Common myeloid progenitor, CD34-positive (primary cell): ENCODE data around the gene GJC2.

Experiments used
- CTCF ChIA-PET: fragments of 350-600 bp; sonication (Branson Sonifier 250); formaldehyde crosslinking; loops from one replicate; lab custom pipeline; 2021; ENCODE audit warnings: antibody characterized with exemption; lab: Charles Lee
- POLR2A ChIA-PET: fragments of 350-600 bp; sonication (Branson Sonifier 250); formaldehyde crosslinking; loops from one replicate; lab custom pipeline; 2021; ENCODE audit warnings: antibody characterized with exemption; lab: Charles Lee
- DNase-seq, 3 donors: peaks; one replicate each; pipeline versions ENCODE4 v3.0.0 to v3.0.0-alpha.2; 2013
- H3K27ac ChIP-seq, 2 experiments: 1 replicate in 1 of 2; 2 replicates in 1 of 2; pipeline ENCODE4 v1.7.0; 2013; ENCODE audit warnings: inconsistent platforms in 2 of 2, low read length in 2 of 2, mild to moderate bottlenecking in 2 of 2, low read depth in 1 of 2, moderate library complexity in 1 of 2; ENCODE audit not compliant: severe bottlenecking in 2 of 2, insufficient read depth in 1 of 2, poor library complexity in 1 of 2
- H3K27me3 ChIP-seq, 5 experiments: replicated peaks in 2 of 5; 1 replicate in 3 of 5; 2 replicates in 2 of 5; pipeline versions ENCODE4 v1.6.1 to v1.7.0; 2013; ENCODE audit warnings: low read length in 4 of 5, mild to moderate bottlenecking in 2 of 5, moderate library complexity in 2 of 5, inconsistent platforms in 1 of 5; ENCODE audit not compliant: insufficient read depth in 5 of 5, control insufficient read depth in 4 of 5
- H3K36me3 ChIP-seq, 4 experiments: 1 replicate in 2 of 4; 2 replicates in 2 of 4; pipeline versions ENCODE4 v1.6.1 to v1.7.0; 2013; ENCODE audit warnings: low read length in 3 of 4, control low read depth in 1 of 4, mild to moderate bottlenecking in 1 of 4; ENCODE audit not compliant: control insufficient read depth in 4 of 4, insufficient read depth in 4 of 4
- H3K4me1 ChIP-seq, 4 experiments: 1 replicate in 3 of 4; 2 replicates in 1 of 4; pipeline versions ENCODE4 v1.6.1 to v1.7.1; 2013; ENCODE audit warnings: low read length in 3 of 4, mild to moderate bottlenecking in 3 of 4, control low read depth in 1 of 4, inconsistent platforms in 1 of 4, moderate library complexity in 1 of 4; ENCODE audit not compliant: control insufficient read depth in 4 of 4, insufficient read depth in 4 of 4; ENCODE audit errors: control extremely low read depth in 1 of 4
- H3K4me3 ChIP-seq, 7 experiments: 1 replicate in 4 of 7; 2 replicates in 3 of 7; pipeline versions ENCODE4 v1.5.1 to v1.7.0; 2013; ENCODE audit warnings: mild to moderate bottlenecking in 7 of 7, low read length in 6 of 7, moderate library complexity in 6 of 7, inconsistent platforms in 2 of 7, low read depth in 2 of 7, control low read depth in 1 of 7; ENCODE audit not compliant: insufficient read depth in 4 of 7, control insufficient read depth in 1 of 7; ENCODE audit errors: extremely low read depth in 1 of 7
- H3K9me3 ChIP-seq, 5 experiments: 1 replicate in 4 of 5; 2 replicates in 1 of 5; pipeline versions ENCODE4 v1.6.1 to v1.7.1; 2013; ENCODE audit warnings: low read length in 4 of 5, mild to moderate bottlenecking in 2 of 5, inconsistent platforms in 1 of 5, low read depth in 1 of 5, moderate library complexity in 1 of 5; ENCODE audit not compliant: control insufficient read depth in 4 of 5, insufficient read depth in 2 of 5; ENCODE audit errors: control extremely low read depth in 1 of 5
- WGBS: methylation state at CpG from one replicate; pipeline ENCODE4 v1.1.5; 2013; ENCODE audit not compliant: insufficient coverage; 5-methylcytosine and 5-hydroxymethylcytosine counted together

Gene GJC2

GRCh38 chr1:228164561-228165371, 15.0 kb downstream of the GJC2 start:
- ChIA-PET POLR2A (interaction anchor here (0.7 to 2.6 kb wide), 7 partner anchors 8 to 217 kb away, joined by 3 to 10 read pairs (median 3); partner anchors contain the start of gene GUK1), CTCF (interaction anchor here (0.6 to 9.6 kb wide), 9 partner anchors 8 to 159 kb away, joined by 3 to 136 read pairs (median 7); partner anchors contain the start of gene GUK1)
- peak overlapping the region; percentile 42 to 84 (median 65) for H3K4me3 ChIP-seq
- H3K9me3 ChIP-seq = no peaks in the 10 kb centered on the region
- 55% methylated on average over 19 of the region's 20 CpGs for WGBS
- H3K27ac ChIP-seq = peak overlapping the region; percentile 40 to 78
- no peaks in the 10 kb centered on the region for H3K36me3 ChIP-seq
- H3K27me3 ChIP-seq = no peaks in the 10 kb centered on the region
- peak in 2 of 3 donors; percentile 59 to 65 for DNase-seq
- peaks cover 6 to 50% (median 45%) of the 10 kb centered on the region in 4 experiments for H3K4me1 ChIP-seq

GRCh38 chr1:228165372-228166169, 15.8 kb downstream of the GJC2 start, which contains the start of gene IBA57:
IBA57 (plus strand) TSS chr1:228165804; CDS start chr1:228165817, 13 bp downstream.
- POLR2A ChIA-PET = interaction anchor here (0.6 to 2.6 kb wide), 9 partner anchors 8 to 218 kb away, joined by 3 to 10 read pairs (median 3); partner anchors contain the start of gene GUK1
- H3K4me3 ChIP-seq = peak within 1 kb of the TSS; percentile 49 to 88 (median 70)
- H3K27me3 ChIP-seq = no peaks in the 10 kb centered on the region
- DNase-seq = peak; percentile 99
- CTCF ChIA-PET = interaction anchor here (0.6 to 9.6 kb wide), 9 partner anchors 9 to 65 kb away, joined by 3 to 136 read pairs (median 7); partner anchors contain the start of gene GUK1
- peaks cover 6 to 50% (median 45%) of the 10 kb centered on the region in 4 experiments for H3K4me1 ChIP-seq
- 0% methylated on average over 64 of the region's 93 CpGs for WGBS
- H3K36me3 ChIP-seq = no peaks in the 10 kb centered on the region
- peak within 1 kb of the TSS; percentile 94 to 97 for H3K27ac ChIP-seq
- no peaks in the 10 kb centered on the region for H3K9me3 ChIP-seq

- ChIA-PET CTCF (interaction anchor here (0.7 to 9.6 kb wide), 13 partner anchors 10 to 168 kb away, joined by 3 to 136 read pairs (median 4); partner anchors contain the start of genes GUK1 and MRPL55), POLR2A (interaction anchor here (0.6 to 2.4 kb wide), 9 partner anchors 9 to 299 kb away, joined by 3 to 7 read pairs (median 3); no protein-coding TSS in a partner anchor)
- 26% methylated on average over 17 of the region's 26 CpGs for WGBS
- H3K4me3 ChIP-seq = peak overlapping the region; percentile 46 to 88 (median 70)
- H3K9me3 ChIP-seq = no peaks in the 10 kb centered on the region
- peaks cover 6 to 48% (median 44%) of the 10 kb centered on the region in 4 experiments for H3K4me1 ChIP-seq
- peak; percentile 87 to 97 (median 96) for DNase-seq
- peak overlapping the region; percentile 94 to 97 for H3K27ac ChIP-seq
- H3K27me3 ChIP-seq = no peaks in the 10 kb centered on the region
- no peaks in the 10 kb centered on the region for H3K36me3 ChIP-seq
These were observed 16.6 kb downstream of the GJC2 start for GRCh38 chr1:228166170-228166936.

DNA sequence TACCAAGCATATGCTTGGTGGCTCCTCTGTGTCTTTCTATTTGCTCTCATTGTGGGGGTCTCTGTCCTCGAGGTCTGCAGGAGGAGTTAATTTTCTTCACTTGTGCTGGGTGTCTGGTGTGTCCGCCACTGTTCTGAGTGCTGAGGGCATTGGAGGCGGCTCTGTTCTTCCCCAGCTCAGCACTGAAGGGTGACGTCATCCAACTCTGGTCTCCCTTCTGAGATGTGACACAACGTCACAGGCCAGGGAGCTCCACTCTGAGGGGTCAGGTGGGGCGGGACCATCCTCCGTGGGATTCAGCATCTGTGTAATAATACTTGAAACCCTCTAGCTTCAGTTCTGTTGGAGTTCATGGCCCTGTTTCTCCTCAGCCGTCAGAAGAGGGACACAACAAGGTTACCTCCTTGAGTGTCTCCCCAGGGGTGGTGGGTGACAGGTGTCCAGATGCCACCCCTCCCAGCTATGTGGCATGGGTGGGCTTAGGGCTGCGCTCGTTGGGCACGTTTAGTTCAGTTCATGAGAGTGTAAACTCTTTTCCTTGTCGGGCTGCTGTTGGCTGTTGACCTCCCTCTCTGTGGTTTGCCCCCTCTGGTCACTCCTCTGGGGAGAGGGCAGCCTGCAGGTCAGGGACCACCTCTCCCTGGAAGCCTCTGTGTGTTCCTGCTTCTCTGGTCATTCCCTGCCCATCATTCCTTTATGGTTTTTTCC, 19.0 kb downstream of the GJC2 start:
- DNase-seq = no peak
- H3K36me3 ChIP-seq = peaks cover 0 to 2% (median 0%) of the 10 kb centered on the region in 4 experiments
- no peaks in the 10 kb centered on the region for H3K9me3 ChIP-seq
- peaks cover 6 to 24% (median 22%) of the 10 kb centered on the region in 4 experiments for H3K4me1 ChIP-seq
- no peaks in the 10 kb centered on the region for H3K27me3 ChIP-seq
- WGBS = 100% methylated on average over 6 of the region's 12 CpGs
- ChIA-PET CTCF (interaction anchor here (0.9 to 9.6 kb wide), 4 partner anchors 11 to 60 kb away, joined by 3 to 136 read pairs (median 28); partner anchors contain the start of genes GUK1 and MRPL55), POLR2A (no interaction called here)
- no peak overlapping the region for H3K27ac ChIP-seq
- H3K4me3 ChIP-seq = no peak overlapping the region

DNA sequence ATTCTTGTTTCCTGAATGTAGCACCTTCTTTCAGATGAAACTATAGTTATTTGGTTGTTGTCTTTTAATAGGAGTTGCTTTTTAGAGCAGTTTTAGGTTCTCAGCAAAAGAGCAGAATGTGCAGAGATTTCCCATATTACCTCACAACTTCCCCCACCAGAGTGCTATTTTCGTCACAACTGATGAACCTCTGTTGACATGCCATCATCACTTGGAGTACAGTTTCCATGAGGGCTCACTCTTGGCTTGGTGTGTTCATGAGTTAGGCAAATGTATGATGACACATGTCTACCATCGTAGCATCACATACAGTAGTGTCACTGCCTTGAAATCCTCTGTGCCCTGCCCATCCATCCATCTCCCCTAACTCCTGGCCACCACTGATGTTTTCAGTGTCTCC, 19.6 kb downstream of the GJC2 start:
- CTCF ChIA-PET = interaction anchor here (9.6 kb wide), 1 partner anchor 35 kb away, joined by 136 read pairs; the partner anchor contains the start of gene GUK1
- 100% methylated on average over 1 of the region's 2 CpGs for WGBS
- Histone ChIP-seq H3K27ac (no peak overlapping the region), H3K4me1 (peaks cover 6 to 19% (median 18%) of the 10 kb centered on the region in 4 experiments), H3K4me3 (no peak overlapping the region), H3K27me3 (no peaks in the 10 kb centered on the region), H3K36me3 (peaks cover 0 to 2% (median 0%) of the 10 kb centered on the region in 4 experiments), H3K9me3 (no peaks in the 10 kb centered on the region)
- no peak for DNase-seq
- POLR2A ChIA-PET = no interaction called here
